Measurements from ENCODE around the gene TRIP6. TPM values are rescaled to one million over a fixed set of nuclear protein-coding genes. Genes with fewer than 3 reads are reported as not detected.
A peak's percentile ranks its signal among the peaks of the same experiment; 100 is the strongest.

TRIP6 gene
- total and polyA plus RNA-seq, 5 donors from 2014 or later = 2.8 to 8.4 (median 3.7) TPM

DNA sequence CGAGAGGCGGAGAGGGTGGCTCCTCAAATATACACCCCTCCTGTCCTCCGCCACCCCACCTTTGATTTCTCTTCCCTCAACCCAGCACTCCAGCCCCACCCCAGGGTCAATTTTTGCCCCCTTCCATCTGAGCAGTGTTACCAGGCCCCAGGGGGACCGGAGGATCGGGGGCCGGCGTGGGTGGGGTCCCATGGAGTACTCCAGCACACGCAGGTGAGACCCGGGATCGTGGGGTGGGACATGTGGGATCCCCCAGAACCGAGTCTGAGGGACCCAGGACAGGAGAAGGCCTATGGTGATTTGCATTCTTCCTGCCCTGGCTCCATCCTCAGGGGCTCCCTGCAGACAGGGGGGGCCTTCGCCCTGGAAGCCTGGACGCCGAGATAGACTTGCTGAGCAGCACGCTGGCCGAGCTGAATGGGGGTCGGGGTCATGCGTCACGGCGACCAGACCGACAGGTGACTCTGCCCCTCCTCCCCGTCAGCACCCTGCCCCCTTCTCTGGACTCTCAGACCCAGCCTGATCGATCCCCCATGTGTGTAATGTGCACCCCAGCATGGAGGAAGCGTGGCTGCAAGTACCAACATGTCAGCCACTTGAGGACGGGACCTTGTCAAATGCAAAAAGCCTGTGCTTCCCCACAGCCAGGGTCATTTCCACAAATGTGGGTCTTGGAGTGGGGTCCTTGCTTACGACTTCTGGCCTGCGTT lies 744 bp downstream of the TRIP6 start:
- Mint-ChIP-seq H3K4me1 (peaks cover 0 to 16% (median 2%) of the 10 kb centered on the region in 4 donors), H3K9me3 (no peaks in the 10 kb centered on the region), H3K4me3 (peak overlapping the region; percentile 26 to 71 (median 50)), H3K36me3 (peaks cover under 1% of the 10 kb centered on the region), H3K27me3 (no peaks in the 10 kb centered on the region), H3K27ac (peak overlapping the region in 1 of 3 donors; percentile 71)
- no peaks in the 10 kb centered on the region for H3K27me3 ChIP-seq (ENCODE audit: control insufficient read depth, insufficient read depth, low read length)
- no peaks in the 10 kb centered on the region for H3K9me3 ChIP-seq (ENCODE audit: control insufficient read depth in 2 of 2, low read length in 2 of 2)
- DNase-seq (no peak), ATAC-seq (ENCODE audit: low read depth in 2 of 2) (no peak)
- no peak overlapping the region for H3K4me3 ChIP-seq (ENCODE audit: low read depth, low read length)
- H3K27ac ChIP-seq (ENCODE audit: insufficient read depth, low read length, poor library complexity, severe bottlenecking) = peak overlapping the region; percentile 65
- peaks cover 13% of the 10 kb centered on the region for H3K36me3 ChIP-seq (ENCODE audit: control insufficient read depth, insufficient read depth, low read length)
- peaks cover 17% of the 10 kb centered on the region for H3K4me1 ChIP-seq (ENCODE audit: control insufficient read depth, insufficient read depth, low read length, poor library complexity, severe bottlenecking)

DNA sequence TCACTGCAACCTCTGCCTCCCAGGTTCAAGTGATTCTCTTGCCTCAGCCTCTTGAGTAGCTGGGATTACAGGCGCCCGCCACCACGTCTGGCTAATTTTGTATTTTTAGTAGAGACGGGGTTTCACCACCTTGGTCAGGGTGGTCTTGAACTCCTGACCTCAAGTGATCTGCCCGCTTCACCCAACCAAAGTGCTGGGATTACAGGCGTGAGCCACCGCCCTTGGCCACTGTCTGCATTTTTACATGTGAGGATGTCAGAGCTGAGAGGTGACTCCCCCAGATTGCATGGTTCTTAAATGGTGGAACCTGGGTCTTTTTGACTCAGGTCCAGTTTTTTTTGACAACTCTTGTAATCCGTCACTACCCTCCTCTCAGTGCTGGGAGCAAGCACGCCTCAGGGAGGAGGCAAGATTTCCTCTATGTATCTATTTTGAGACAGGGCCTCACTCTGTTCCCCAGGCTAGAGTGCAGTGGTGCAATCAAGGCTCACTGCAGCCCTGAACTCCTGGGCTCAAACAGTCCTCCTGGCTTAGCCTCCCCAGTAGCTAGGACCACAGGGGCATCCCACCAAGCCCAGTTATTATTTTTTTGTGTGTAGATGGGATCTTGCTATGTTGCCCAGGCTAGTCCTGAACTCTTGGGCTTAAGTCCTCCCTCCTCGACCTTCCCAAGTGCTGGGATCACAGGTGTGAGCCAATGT lies 6.6 kb downstream of the TRIP6 start:
- H3K9me3 ChIP-seq (ENCODE audit: control insufficient read depth in 2 of 2, low read length in 2 of 2) = no peaks in the 10 kb centered on the region
- Mint-ChIP-seq H3K4me1 (peaks cover 10 to 46% (median 25%) of the 10 kb centered on the region in 4 donors), H3K27ac (peak overlapping the region; percentile 78 to 99 (median 99)), H3K4me3 (peak overlapping the region; percentile 99 to 100 (median 100)), H3K9me3 (no peaks in the 10 kb centered on the region), H3K27me3 (peaks cover 7% of the 10 kb centered on the region), H3K36me3 (peaks cover 17% of the 10 kb centered on the region)
- H3K4me3 ChIP-seq (ENCODE audit: low read depth, low read length) = no peak overlapping the region
- H3K36me3 ChIP-seq (ENCODE audit: control insufficient read depth, insufficient read depth, low read length) = peaks cover 10% of the 10 kb centered on the region
- peak overlapping the region; percentile 92 for H3K27ac ChIP-seq (ENCODE audit: insufficient read depth, low read length, poor library complexity, severe bottlenecking)
- no peaks in the 10 kb centered on the region for H3K27me3 ChIP-seq (ENCODE audit: control insufficient read depth, insufficient read depth, low read length)
- DNase-seq (no peak), ATAC-seq (ENCODE audit: low read depth in 2 of 2) (no peak)
- peaks cover 27% of the 10 kb centered on the region for H3K4me1 ChIP-seq (ENCODE audit: control insufficient read depth, insufficient read depth, low read length, poor library complexity, severe bottlenecking)

- ATAC-seq (ENCODE audit: low read depth in 2 of 2) (no peak), DNase-seq (no peak)
- H3K36me3 Mint-ChIP-seq = peaks cover 21% of the 10 kb centered on the region
- Histone ChIP-seq H3K27ac (ENCODE audit: insufficient read depth, low read length, poor library complexity, severe bottlenecking) (peak overlapping the region; percentile 92), H3K27me3 (ENCODE audit: control insufficient read depth, insufficient read depth, low read length) (no peaks in the 10 kb centered on the region), H3K4me1 (ENCODE audit: control insufficient read depth, insufficient read depth, low read length, poor library complexity, severe bottlenecking) (peaks cover 27% of the 10 kb centered on the region), H3K9me3 (ENCODE audit: control insufficient read depth in 2 of 2, low read length in 2 of 2) (no peaks in the 10 kb centered on the region), H3K4me3 (ENCODE audit: low read depth, low read length) (peak overlapping the region; percentile 65), H3K36me3 (ENCODE audit: control insufficient read depth, insufficient read depth, low read length) (peaks cover 10% of the 10 kb centered on the region)
- peak overlapping the region; percentile 99 to 100 (median 100) for H3K4me3 Mint-ChIP-seq
- H3K27me3 Mint-ChIP-seq = peaks cover 7% of the 10 kb centered on the region
- H3K4me1 Mint-ChIP-seq = peaks cover 10 to 51% (median 27%) of the 10 kb centered on the region in 4 donors
- no peaks in the 10 kb centered on the region for H3K9me3 Mint-ChIP-seq
- peak overlapping the region; percentile 78 to 99 (median 99) for H3K27ac Mint-ChIP-seq
These were observed 7.1 kb downstream of the TRIP6 start for GRCh38 chr7:100874300-100874576.

GRCh38 chr7:100874577-100875355 lies 7.6 kb downstream of the TRIP6 start, which contains the start of gene SRRT:
Gene SRRT, plus strand, starts transcription at chr7:100875103. Its CDS starts 488 bp downstream, at chr7:100875591.
- H3K4me3 ChIP-seq (ENCODE audit: low read depth, low read length) = peak within 1 kb of the TSS; percentile 84
- peaks cover 13% of the 10 kb centered on the region for H3K36me3 ChIP-seq (ENCODE audit: control insufficient read depth, insufficient read depth, low read length)
- peaks cover 27% of the 10 kb centered on the region for H3K4me1 ChIP-seq (ENCODE audit: control insufficient read depth, insufficient read depth, low read length, poor library complexity, severe bottlenecking)
- Mint-ChIP-seq H3K27me3 (peaks cover 7% of the 10 kb centered on the region), H3K9me3 (no peaks in the 10 kb centered on the region), H3K4me3 (peak within 1 kb of the TSS; percentile 99 to 100 (median 100)), H3K4me1 (peaks cover 10 to 56% (median 31%) of the 10 kb centered on the region in 4 donors), H3K36me3 (peaks cover 22% of the 10 kb centered on the region), H3K27ac (peak within 1 kb of the TSS; percentile 90 to 99 (median 99))
- ATAC-seq (ENCODE audit: low read depth in 2 of 2) = peak; percentile 95 to 99
- H3K27ac ChIP-seq (ENCODE audit: insufficient read depth, low read length, poor library complexity, severe bottlenecking) = peak within 1 kb of the TSS; percentile 92
- H3K27me3 ChIP-seq (ENCODE audit: control insufficient read depth, insufficient read depth, low read length) = no peaks in the 10 kb centered on the region
- no peaks in the 10 kb centered on the region for H3K9me3 ChIP-seq (ENCODE audit: control insufficient read depth in 2 of 2, low read length in 2 of 2)
- peak; percentile 97 to 99 (median 98) for DNase-seq

DNA sequence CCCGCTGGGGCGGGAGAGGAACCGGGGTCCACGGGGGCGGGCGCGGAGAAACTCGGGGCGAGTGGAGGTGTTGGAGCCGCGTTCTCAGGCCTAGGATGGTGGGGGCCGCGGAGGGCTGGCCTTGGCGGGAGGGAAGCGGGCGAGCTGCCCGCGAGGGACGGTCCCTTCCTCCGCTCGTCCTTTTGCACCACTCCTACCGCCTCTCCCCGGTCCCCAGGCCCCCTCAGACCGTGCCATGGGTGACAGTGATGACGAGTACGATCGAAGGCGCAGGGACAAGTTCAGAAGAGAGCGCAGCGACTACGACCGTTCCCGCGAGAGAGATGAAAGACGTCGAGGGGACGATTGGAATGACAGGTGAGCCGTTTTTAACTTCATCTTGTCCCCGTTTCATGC lies 8.2 kb downstream of the TRIP6 start:
- H3K27me3 ChIP-seq (ENCODE audit: control insufficient read depth, insufficient read depth, low read length) = no peaks in the 10 kb centered on the region
- Mint-ChIP-seq H3K27me3 (peaks cover 7% of the 10 kb centered on the region), H3K4me3 (peak overlapping the region; percentile 99 to 100 (median 100)), H3K36me3 (peaks cover 26% of the 10 kb centered on the region), H3K9me3 (no peaks in the 10 kb centered on the region), H3K27ac (peak overlapping the region; percentile 90 to 99 (median 99)), H3K4me1 (peaks cover 10 to 61% (median 35%) of the 10 kb centered on the region in 4 donors)
- DNase-seq = peak in 2 of 3 donors; percentile 23 to 54
- peaks cover 17% of the 10 kb centered on the region for H3K36me3 ChIP-seq (ENCODE audit: control insufficient read depth, insufficient read depth, low read length)
- peak overlapping the region; percentile 84 for H3K4me3 ChIP-seq (ENCODE audit: low read depth, low read length)
- H3K4me1 ChIP-seq (ENCODE audit: control insufficient read depth, insufficient read depth, low read length, poor library complexity, severe bottlenecking) = peaks cover 27% of the 10 kb centered on the region
- ATAC-seq (ENCODE audit: low read depth in 2 of 2) = peak in 1 of 2 donors; percentile 8
- no peaks in the 10 kb centered on the region for H3K9me3 ChIP-seq (ENCODE audit: control insufficient read depth in 2 of 2, low read length in 2 of 2)
- H3K27ac ChIP-seq (ENCODE audit: insufficient read depth, low read length, poor library complexity, severe bottlenecking) = peak overlapping the region; percentile 92

GRCh38 chr7:100878013-100878412 lies 10.8 kb downstream of the TRIP6 start:
- Mint-ChIP-seq H3K27me3 (peaks cover 7% of the 10 kb centered on the region), H3K36me3 (peaks cover 37% of the 10 kb centered on the region), H3K9me3 (no peaks in the 10 kb centered on the region), H3K4me3 (peak overlapping the region; percentile 24 to 85 (median 53)), H3K4me1 (peaks cover 10 to 69% (median 37%) of the 10 kb centered on the region in 4 donors), H3K27ac (peak overlapping the region in 2 of 3 donors; percentile 33 to 41)
- Histone ChIP-seq H3K4me1 (ENCODE audit: control insufficient read depth, insufficient read depth, low read length, poor library complexity, severe bottlenecking) (peaks cover 27% of the 10 kb centered on the region), H3K9me3 (ENCODE audit: control insufficient read depth in 2 of 2, low read length in 2 of 2) (no peaks in the 10 kb centered on the region), H3K27me3 (ENCODE audit: control insufficient read depth, insufficient read depth, low read length) (no peaks in the 10 kb centered on the region), H3K27ac (ENCODE audit: insufficient read depth, low read length, poor library complexity, severe bottlenecking) (no peak overlapping the region), H3K36me3 (ENCODE audit: control insufficient read depth, insufficient read depth, low read length) (peaks cover 36% of the 10 kb centered on the region), H3K4me3 (ENCODE audit: low read depth, low read length) (no peak overlapping the region)
- DNase-seq (no peak), ATAC-seq (ENCODE audit: low read depth in 2 of 2) (no peak)

GRCh38 chr7:100878685-100879084 lies 11.5 kb downstream of the TRIP6 start:
- no peak for DNase-seq
- no peaks in the 10 kb centered on the region for H3K9me3 ChIP-seq (ENCODE audit: control insufficient read depth in 2 of 2, low read length in 2 of 2)
- Mint-ChIP-seq H3K27ac (peak overlapping the region in 2 of 3 donors; percentile 17 to 45), H3K36me3 (peaks cover 44% of the 10 kb centered on the region), H3K4me1 (peaks cover 10 to 68% (median 38%) of the 10 kb centered on the region in 4 donors), H3K4me3 (peak overlapping the region in 3 of 4 donors; percentile 50 to 85 (median 68)), H3K9me3 (no peaks in the 10 kb centered on the region), H3K27me3 (peaks cover 7% of the 10 kb centered on the region)
- H3K4me3 ChIP-seq (ENCODE audit: low read depth, low read length) = no peak overlapping the region
- peaks cover 27% of the 10 kb centered on the region for H3K4me1 ChIP-seq (ENCODE audit: control insufficient read depth, insufficient read depth, low read length, poor library complexity, severe bottlenecking)
- no peak overlapping the region for H3K27ac ChIP-seq (ENCODE audit: insufficient read depth, low read length, poor library complexity, severe bottlenecking)
- no peaks in the 10 kb centered on the region for H3K27me3 ChIP-seq (ENCODE audit: control insufficient read depth, insufficient read depth, low read length)
- H3K36me3 ChIP-seq (ENCODE audit: control insufficient read depth, insufficient read depth, low read length) = peaks cover 42% of the 10 kb centered on the region
- no peak for ATAC-seq (ENCODE audit: low read depth in 2 of 2)
